ENCODE data around the gene TYK2. TPM values are rescaled to one million over a fixed set of nuclear protein-coding genes. Genes with fewer than 3 reads are reported as not detected.

The TYK2 gene
- total and polyA plus RNA-seq, 9 of the 15 experiments (the other 6 are each of a cell fraction or from before 2014, with no cell fraction given), result 15.0 to 182 (median 85.9) TPM

DNA sequence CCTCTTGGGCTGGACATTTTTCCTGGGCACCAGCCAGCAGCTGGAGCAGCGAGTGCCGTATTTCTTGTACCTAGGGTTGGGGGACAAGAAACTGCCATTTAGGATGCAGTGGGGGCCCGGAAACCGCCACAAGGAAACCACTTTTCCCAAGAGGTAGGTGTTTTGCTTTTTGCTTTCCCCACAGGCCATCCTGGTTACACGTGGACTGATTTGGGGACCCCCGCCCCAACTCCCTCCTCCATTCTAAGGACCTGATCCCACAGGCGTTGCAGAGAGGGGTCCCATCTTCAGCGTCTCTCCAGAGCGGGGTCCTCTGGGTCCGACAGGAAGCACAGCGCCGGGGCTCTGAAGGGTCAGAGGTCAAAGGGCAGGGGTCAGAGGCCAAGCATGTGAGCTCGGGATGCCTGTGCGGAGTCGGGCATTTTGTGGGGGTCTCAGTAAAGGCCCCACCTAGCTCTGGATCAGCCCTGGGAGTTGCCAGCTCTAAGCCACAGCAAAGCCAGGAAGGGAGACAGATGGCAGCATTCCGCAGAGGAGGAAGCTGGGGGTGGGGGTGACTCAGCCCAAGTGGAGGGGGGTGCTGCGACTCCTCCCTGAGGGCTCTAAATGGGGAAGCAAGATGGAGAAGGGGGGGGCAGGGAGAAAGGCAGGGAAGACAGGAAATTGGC, 75.1 kb downstream of the TYK2 start (continued):
- peak; percentile 38; the same call in 1 of the 2 replicates for TF ChIP-seq DMBX1 (CRISPR knock-in tag; IDR thresholded peaks at IDR 0.05; ENCODE audit: borderline replicate concordance)
- no peak for TF ChIP-seq POU5F1 (IDR thresholded peaks at IDR 0.05; ENCODE audit: borderline replicate concordance, low read depth, low read length, partially characterized antibody)
- no peak for TF ChIP-seq POLR2H (tag; IDR thresholded peaks at IDR 0.05; ENCODE audit: low read depth)
- 0 out of 2 replicates have a peak, but pooled peaks have one; percentile 7 for TF ChIP-seq TOE1 (IDR thresholded peaks at IDR 0.05; ENCODE audit: borderline replicate concordance)
- no peak for TF ChIP-seq TOE1 (CRISPR knock-in tag; IDR thresholded peaks at IDR 0.05; ENCODE audit: borderline replicate concordance, low read depth)
- no peak for TF ChIP-seq ASH1L (IDR thresholded peaks at IDR 0.05; ENCODE audit: borderline replicate concordance, low read depth, partially characterized antibody)
- TF ChIP-seq SMARCA4 (IDR thresholded peaks at IDR 0.05), result no peak
- TF ChIP-seq ERF (CRISPR knock-in tag; IDR thresholded peaks at IDR 0.05), result peak; percentile 86; the same call in 1 of the 2 replicates
- peak; percentile 63; the same call in 1 of the 2 replicates for TF ChIP-seq MEF2D (tag; conservative IDR thresholded peaks at IDR 0.05; ENCODE audit: low read depth)
- TF ChIP-seq DPF2 (IDR thresholded peaks at IDR 0.05), result 0 out of 2 replicates have a peak, but pooled peaks have one; percentile 44
- TF ChIP-seq, protein P1, sequence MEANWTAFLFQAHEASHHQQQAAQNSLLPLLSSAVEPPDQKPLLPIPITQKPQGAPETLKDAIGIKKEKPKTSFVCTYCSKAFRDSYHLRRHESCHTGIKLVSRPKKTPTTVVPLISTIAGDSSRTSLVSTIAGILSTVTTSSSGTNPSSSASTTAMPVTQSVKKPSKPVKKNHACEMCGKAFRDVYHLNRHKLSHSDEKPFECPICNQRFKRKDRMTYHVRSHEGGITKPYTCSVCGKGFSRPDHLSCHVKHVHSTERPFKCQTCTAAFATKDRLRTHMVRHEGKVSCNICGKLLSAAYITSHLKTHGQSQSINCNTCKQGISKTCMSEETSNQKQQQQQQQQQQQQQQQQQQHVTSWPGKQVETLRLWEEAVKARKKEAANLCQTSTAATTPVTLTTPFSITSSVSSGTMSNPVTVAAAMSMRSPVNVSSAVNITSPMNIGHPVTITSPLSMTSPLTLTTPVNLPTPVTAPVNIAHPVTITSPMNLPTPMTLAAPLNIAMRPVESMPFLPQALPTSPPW (CRISPR knock-in tag; IDR thresholded peaks at IDR 0.05), result peak; percentile 76
- TF ChIP-seq NUFIP1 (IDR thresholded peaks at IDR 0.05; ENCODE audit: partially characterized antibody), result no peak
- TF ChIP-seq GATAD2A (IDR thresholded peaks at IDR 0.05), result 0 out of 2 replicates have a peak, but pooled peaks have one; percentile 2
- TF ChIP-seq ARID1B (IDR thresholded peaks at IDR 0.05), result peak; percentile 46
- 0 out of 2 replicates have a peak, but pooled peaks have one; percentile 34 for TF ChIP-seq ZNF764 (CRISPR knock-in tag; IDR thresholded peaks at IDR 0.05; ENCODE audit: low read depth)
- TF ChIP-seq RBFOX2 (IDR thresholded peaks at IDR 0.05; ENCODE audit: low read depth, low read length), result peak; percentile 49
- TF ChIP-seq, protein P2, sequence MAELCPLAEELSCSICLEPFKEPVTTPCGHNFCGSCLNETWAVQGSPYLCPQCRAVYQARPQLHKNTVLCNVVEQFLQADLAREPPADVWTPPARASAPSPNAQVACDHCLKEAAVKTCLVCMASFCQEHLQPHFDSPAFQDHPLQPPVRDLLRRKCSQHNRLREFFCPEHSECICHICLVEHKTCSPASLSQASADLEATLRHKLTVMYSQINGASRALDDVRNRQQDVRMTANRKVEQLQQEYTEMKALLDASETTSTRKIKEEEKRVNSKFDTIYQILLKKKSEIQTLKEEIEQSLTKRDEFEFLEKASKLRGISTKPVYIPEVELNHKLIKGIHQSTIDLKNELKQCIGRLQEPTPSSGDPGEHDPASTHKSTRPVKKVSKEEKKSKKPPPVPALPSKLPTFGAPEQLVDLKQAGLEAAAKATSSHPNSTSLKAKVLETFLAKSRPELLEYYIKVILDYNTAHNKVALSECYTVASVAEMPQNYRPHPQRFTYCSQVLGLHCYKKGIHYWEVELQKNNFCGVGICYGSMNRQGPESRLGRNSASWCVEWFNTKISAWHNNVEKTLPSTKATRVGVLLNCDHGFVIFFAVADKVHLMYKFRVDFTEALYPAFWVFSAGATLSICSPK (IDR thresholded peaks at IDR 0.05; ENCODE audit: borderline replicate concordance), result no peak
- 0 out of 2 replicates have a peak, but pooled peaks have one; percentile 13 for TF ChIP-seq ETV1 (tag; conservative IDR thresholded peaks at IDR 0.05; ENCODE audit: low read depth)
- TF ChIP-seq, protein P3, sequence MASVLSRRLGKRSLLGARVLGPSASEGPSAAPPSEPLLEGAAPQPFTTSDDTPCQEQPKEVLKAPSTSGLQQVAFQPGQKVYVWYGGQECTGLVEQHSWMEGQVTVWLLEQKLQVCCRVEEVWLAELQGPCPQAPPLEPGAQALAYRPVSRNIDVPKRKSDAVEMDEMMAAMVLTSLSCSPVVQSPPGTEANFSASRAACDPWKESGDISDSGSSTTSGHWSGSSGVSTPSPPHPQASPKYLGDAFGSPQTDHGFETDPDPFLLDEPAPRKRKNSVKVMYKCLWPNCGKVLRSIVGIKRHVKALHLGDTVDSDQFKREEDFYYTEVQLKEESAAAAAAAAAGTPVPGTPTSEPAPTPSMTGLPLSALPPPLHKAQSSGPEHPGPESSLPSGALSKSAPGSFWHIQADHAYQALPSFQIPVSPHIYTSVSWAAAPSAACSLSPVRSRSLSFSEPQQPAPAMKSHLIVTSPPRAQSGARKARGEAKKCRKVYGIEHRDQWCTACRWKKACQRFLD (CRISPR knock-in tag; IDR thresholded peaks at IDR 0.05), result no peak
- TF ChIP-seq ZKSCAN1 (IDR thresholded peaks at IDR 0.05; ENCODE audit: low read depth, low read length), result no peak
- no peak for TF ChIP-seq ZNF143 (CRISPR knock-in tag; IDR thresholded peaks at IDR 0.05)
- peak; percentile 58 for TF ChIP-seq CHD4 (IDR thresholded peaks at IDR 0.05; ENCODE audit: insufficient read depth, insufficient replicate concordance, low read depth, low read length, poor library complexity, severe bottlenecking)
- TF ChIP-seq STAT5B (CRISPR knock-in tag; IDR thresholded peaks at IDR 0.05), result no peak
- peak; percentile 57; the same call in 1 of the 2 replicates for TF ChIP-seq XRCC5 (IDR thresholded peaks at IDR 0.05; ENCODE audit: low read depth, low read length)

Measured in K562 (cell line).